M059J (cell line): ENCODE results near the gene KRT82. TPM values are rescaled to one million over a fixed set of nuclear protein-coding genes. Genes with fewer than 3 reads are reported as not detected.

Experiments
- total RNA-seq: library from RNA; depleted of rRNA; stranded (reverse); fragments of >200 nt; shearing (Covaris generic); gene quantifications from 2 replicates; pipeline ENCODE4 v1.2.3, GENCODE V29; 2014; rRNA removed

KRT82 gene
- total RNA-seq, 1 experiment from 2014 or later: not detected

Other genes with a start within 250 kb of the KRT82 start
- 36.6 and 52.7 TPM in 2 replicates for gene KRT80, start 214.3 kb downstream of the KRT82 start, total RNA-seq
- 3.0 and 8.4 TPM in 2 replicates for gene KRT7, start 173.1 kb downstream of the KRT82 start, total RNA-seq
- 5.8 and 8.1 TPM in 2 replicates for gene KRT86, start 131.7 kb downstream of the KRT82 start, total RNA-seq
- 320 and 412 TPM in 2 replicates for gene KRT81, start 114.8 kb downstream of the KRT82 start, total RNA-seq
- gene KRT83, start 84.9 kb downstream of the KRT82 start, total RNA-seq: 0.22 TPM in 1 of 2 replicates, not detected in the other
- not detected in 2 replicates for gene KRT85, start 38.9 kb downstream of the KRT82 start, total RNA-seq
- gene KRT84, start 20.7 kb downstream of the KRT82 start, total RNA-seq: not detected in 2 replicates
- gene KRT75, start 28.0 kb upstream of the KRT82 start, total RNA-seq: 0.02 TPM in 1 of 2 replicates, not detected in the other
- not detected in 2 replicates for gene KRT6B, start 45.8 kb upstream of the KRT82 start, total RNA-seq
- not detected in 2 replicates for gene KRT6C, start 67.5 kb upstream of the KRT82 start, total RNA-seq
- gene KRT6A, start 86.9 kb upstream of the KRT82 start, total RNA-seq: not detected in 2 replicates
- not detected in 2 replicates for gene KRT5, start 114.1 kb upstream of the KRT82 start, total RNA-seq
- gene KRT71, start 146.8 kb upstream of the KRT82 start, total RNA-seq: not detected in 2 replicates
- gene KRT74, start 167.5 kb upstream of the KRT82 start, total RNA-seq: not detected in 2 replicates
- gene KRT72, start 195.1 kb upstream of the KRT82 start, total RNA-seq: not detected in 2 replicates
- gene KRT73, start 212.2 kb upstream of the KRT82 start, total RNA-seq: not detected in 2 replicates
- not detected in 2 replicates for gene KRT2, start 245.9 kb upstream of the KRT82 start, total RNA-seq